Choroid plexus epithelial cell (primary cell): ENCODE results near the gene AEBP2.
"Not testable (repeated sequence)": the region's sequence is repeated elsewhere in the genome, so short reads cannot be mapped to it uniquely, and the experiment has no call there.

Experiments
- DNase-seq: peaks from one replicate; pipeline ENCODE4 v3.0.0-alpha.2; 2010; ENCODE audit warnings: low read depth
- H3K4me3 ChIP-seq: 2 replicates; pipeline ENCODE4 v1.5.1; 2011; ENCODE audit warnings: low read depth, mild to moderate bottlenecking, control low read depth, low read length, moderate library complexity
- CTCF ChIP-seq: conservative IDR thresholded peaks from 2 replicates; pipeline ENCODE4 v1.5.1; 2011; ENCODE audit warnings: low read depth, mild to moderate bottlenecking, control low read depth, inconsistent platforms, low read length, moderate library complexity

Gene AEBP2

GRCh38 chr12:19458733-19459132 lies 19.4 kb downstream of the AEBP2 start:
- no peak overlapping the region for H3K4me3 ChIP-seq
- DNase-seq = no peak
- TF ChIP-seq CTCF = no peak

GRCh38 chr12:19461999-19462398 lies 22.7 kb downstream of the AEBP2 start:
- H3K4me3 ChIP-seq = no peak overlapping the region
- no peak for DNase-seq
- no peak for TF ChIP-seq CTCF

GRCh38 chr12:19462406-19462805 lies 23.1 kb downstream of the AEBP2 start:
- TF ChIP-seq CTCF = no peak
- DNase-seq = peak; percentile 31
- no peak overlapping the region for H3K4me3 ChIP-seq

- no peak overlapping the region for H3K4me3 ChIP-seq
- no peak for TF ChIP-seq CTCF
- no peak for DNase-seq
Observed at GRCh38 chr12:19464192-19464580, 24.9 kb downstream of the AEBP2 start.

- no peak overlapping the region for H3K4me3 ChIP-seq
- no peak for TF ChIP-seq CTCF
- DNase-seq = no peak
Observed at GRCh38 chr12:19465711-19466110, 26.4 kb downstream of the AEBP2 start.

GRCh38 chr12:19474147-19474546 lies 34.9 kb downstream of the AEBP2 start:
- DNase-seq = no peak
- no peak for TF ChIP-seq CTCF
- no peak overlapping the region for H3K4me3 ChIP-seq

GRCh38 chr12:19475884-19476505 lies 36.7 kb downstream of the AEBP2 start:
- DNase-seq = peak; percentile 40
- H3K4me3 ChIP-seq = not testable (repeated sequence)
